K562 (cell line): ENCODE data around the gene KCNV2. TPM values are rescaled to one million over a fixed set of nuclear protein-coding genes. Genes with fewer than 3 reads are reported as not detected.

Experiments used
- ATAC-seq: fragments of 200-7000 bp; cut with Tn5 transposase; 3 replicates; pipeline ENCODE4 v1.9.1; 2020; ENCODE audit warnings: moderate library complexity
- BruUV-seq: library from RNA; stranded (reverse); fragments of 400-500 nt; replicated peaks from 2 replicates; lab custom pipeline; 2021; lab: Mats Ljungman, UMichigan
- CTCF ChIA-PET: fragments of 300-600 bp; formaldehyde crosslinking; extraction: SDS; loops from one replicate; lab custom pipeline; 2021; ENCODE audit warnings: low intra/inter-chr PET ratio; lab: Yijun Ruan, JAX
- POLR2A ChIA-PET: fragments of 300-600, 350-650 bp; sonication (Branson Sonifier 250); formaldehyde crosslinking; extraction: SDS; loops from one replicate; lab custom pipeline; 2021; ENCODE audit warnings: antibody characterized with exemption, inconsistent platforms; lab: Yijun Ruan, JAX
- DNase-seq, 4 experiments: peaks; one replicate each; pipeline versions ENCODE4 v3.0.0 to v3.0.0-alpha.2; 2011 to 2018; ENCODE audit warnings: low spot score in 3 of 4, mixed read lengths in 3 of 4; ENCODE audit errors: extremely low read depth in 1 of 4
- FAIRE-seq: peaks from 2 replicates; lab custom pipeline; 2011; peaks lifted over from hg19 to GRCh38; lab: Jason Lieb, UNC
- H2AFZ ChIP-seq: 2 replicates; pipeline ENCODE4 v1.6.0; 2011; ENCODE audit warnings: low read depth, low read length, control low read depth, inconsistent platforms
- H3K27ac ChIP-seq: fragments of 200-600 bp; 3 replicates; pipeline ENCODE4 v1.8.0; 2011; ENCODE audit warnings: low read depth, mild to moderate bottlenecking, control low read depth, inconsistent platforms, low read length, moderate library complexity, mixed read lengths; ENCODE audit errors: extremely low read depth
- H3K27me3 ChIP-seq, 2 experiments: fragments of 300-600 bp in 1 of 2; 2 replicates in 1 of 2; 3 replicates in 1 of 2; pipeline versions ENCODE4 v1.6.0 to v1.8.0; 2011; ENCODE audit warnings: inconsistent platforms in 2 of 2, low read length in 2 of 2, mild to moderate bottlenecking in 1 of 2, mixed read lengths in 1 of 2, moderate library complexity in 1 of 2; ENCODE audit not compliant: control insufficient read depth in 2 of 2, insufficient read depth in 2 of 2
- H3K36me3 ChIP-seq: fragments of 300-600 bp; 3 replicates; pipeline ENCODE4 v1.8.0; 2011; ENCODE audit warnings: mild to moderate bottlenecking, low read length, inconsistent platforms; ENCODE audit not compliant: control insufficient read depth, insufficient read depth
- H3K4me1 ChIP-seq, 2 experiments: fragments of 200-600 bp in 1 of 2; replicated peaks in 1 of 2; 2 replicates in 1 of 2; 3 replicates in 1 of 2; pipeline versions ENCODE4 v1.5.1 to v1.8.0; 2011; ENCODE audit warnings: inconsistent platforms in 2 of 2, low read length in 2 of 2, mild to moderate bottlenecking in 1 of 2, mixed read lengths in 1 of 2, moderate library complexity in 1 of 2; ENCODE audit not compliant: control insufficient read depth in 2 of 2, insufficient read depth in 2 of 2
- H3K4me2 ChIP-seq: 2 replicates; pipeline ENCODE4 v1.6.1; 2011; ENCODE audit warnings: low read length, control low read depth, inconsistent platforms, mixed read lengths; ENCODE audit not compliant: insufficient read depth
- H3K4me3 ChIP-seq: fragments of 200-600 bp; sonication (generic), shearing (Covaris generic); 2 replicates; pipeline ENCODE4 v1.5.1; 2016; ENCODE audit warnings: control low read depth, inconsistent platforms
- H3K79me2 ChIP-seq: fragments of 200-600 bp; 3 replicates; pipeline ENCODE4 v1.8.0; 2011; ENCODE audit warnings: low read length, inconsistent platforms; ENCODE audit not compliant: control insufficient read depth, insufficient read depth
- H3K9ac ChIP-seq, 2 experiments: 2 replicates each; pipeline versions ENCODE4 v1.6.0 to v1.6.1; 2011; ENCODE audit warnings: low read depth in 2 of 2, low read length in 2 of 2, control low read depth in 1 of 2, inconsistent platforms in 1 of 2, mild to moderate bottlenecking in 1 of 2, mixed read lengths in 1 of 2; ENCODE audit not compliant: insufficient read depth in 1 of 2
- H3K9me1 ChIP-seq: one replicate; pipeline ENCODE4 v1.6.0; 2011; ENCODE audit warnings: inconsistent platforms, mild to moderate bottlenecking, low read length, moderate library complexity; ENCODE audit not compliant: control insufficient read depth, insufficient read depth
- H3K9me3 ChIP-seq: replicated peaks from 2 replicates; pipeline ENCODE4 v1.5.1; 2011; ENCODE audit warnings: low read depth, low read length, inconsistent platforms; ENCODE audit not compliant: control insufficient read depth, insufficient read depth
- H4K20me1 ChIP-seq: replicated peaks from 2 replicates; pipeline ENCODE4 v1.6.1; 2011; ENCODE audit warnings: low read length, inconsistent platforms, mixed read lengths; ENCODE audit not compliant: control insufficient read depth, insufficient read depth
- RNF219 ChIP-seq: fragments of 250-450 bp; sonication (Bioruptor Pico); IDR thresholded peaks from 2 replicates; pipeline ENCODE4 v1.5.0; 2022; ENCODE audit warnings: mild to moderate bottlenecking
- TCF7 ChIP-seq: sonication (generic); IDR thresholded peaks from 2 replicates; pipeline ENCODE4 v1.6.1; 2016; ENCODE audit warnings: antibody characterized with exemption, borderline replicate concordance
- VEZF1 ChIP-seq: fragments of 200-800 bp; sonication (Bioruptor generic); IDR thresholded peaks from 2 replicates; pipeline ENCODE4 v1.6.1; 2017; ENCODE audit warnings: missing genetic modification characterization, missing compliant biosample characterization
- ZNF224 ChIP-seq: sonication (generic); formaldehyde crosslinking; IDR thresholded peaks from 2 replicates; pipeline ENCODE4 v1.8.0; 2022; ENCODE audit warnings: mild to moderate bottlenecking, missing genetic modification reagents
- WGBS: fragments of 100-300 bp; shearing (Covaris generic); methylation state at CpG from one replicate; pipeline ENCODE4 v1.1.6; 2016; ENCODE audit warnings: low coverage, mixed read lengths; ENCODE audit not compliant: insufficient coverage; ENCODE audit errors: missing lambda C conversion rate; 5-methylcytosine and 5-hydroxymethylcytosine counted together
- in situ Hi-C: fragments of 300-500 bp; cut with MboI; formaldehyde crosslinking; loops from 4 replicates; pipeline ENCODE4 v1.15.0; 2018; ENCODE audit warnings: inconsistent platforms, mixed read lengths
- intact Hi-C: fragments of 100-400 bp; cut with micrococcal nuclease; formaldehyde crosslinking; loops from 2 replicates; pipeline ENCODE4 v1.14.2; 2022
- polyA plus RNA-seq, 8 experiments: library from polyadenylated mRNA; depleted of rRNA in 4 of 8; stranded (reverse) in 5 of 8; unstranded in 3 of 8; fragments of >200 nt; fragmentation: Nextera tagmentation in 2 of 8; fragmentation: Illumina TruSeq in 1 of 8; extraction: Ambion mirVana in 2 of 8; extraction: Trizol in 1 of 8; gene quantifications; 2 replicates each; pipeline versions ENCODE4 v1.2.1 to v1.2.3, GENCODE V29; 2011 to 2014; ENCODE audit warnings: inconsistent platforms in 1 of 8, missing spikeins in 1 of 8
- total RNA-seq, 7 experiments: library from RNA; depleted of rRNA in 6 of 7; stranded (reverse); fragments of >200 nt in 6 of 7; fragmentation: Illumina TruSeq in 2 of 7; extraction: Trizol in 2 of 7; gene quantifications; 2 replicates each; pipeline versions ENCODE4 v1.2.1 to v1.2.3, GENCODE V29; 2011 to 2021; ENCODE audit warnings: low replicate concordance in 1 of 7

Gene KCNV2
- total and polyA plus RNA-seq, 9 of the 15 experiments (the other 6 are each of a cell fraction or from before 2014, with no cell fraction given): 0.03 TPM; not detected in 8

- BruUV-seq: no TSS peak
- H3K9ac ChIP-seq: no peak overlapping the region
- no peaks in the 10 kb centered on the region for H3K9me3 ChIP-seq
- no peaks in the 10 kb centered on the region for H3K36me3 ChIP-seq
- H4K20me1 ChIP-seq: no peaks in the 10 kb centered on the region
- H3K4me1 ChIP-seq: no peaks in the 10 kb centered on the region
- ChIA-PET CTCF (no interaction called here), POLR2A (no interaction called here)
- TF ChIP-seq ZNF224: no peak
- H3K9me1 ChIP-seq: no peaks in the 10 kb centered on the region
- intact Hi-C loops (no loop called here), in situ Hi-C loops (no loop called here)
- H2AFZ ChIP-seq: no peak overlapping the region
- no peaks in the 10 kb centered on the region for H3K79me2 ChIP-seq
- H3K4me3 ChIP-seq: no peak overlapping the region
- H3K27ac ChIP-seq: no peak overlapping the region
- ATAC-seq: no peak
- H3K27me3 ChIP-seq: no peaks in the 10 kb centered on the region
- no peak for FAIRE-seq
- WGBS: 0% methylated on average over 2 of the region's 2 CpGs
- no peak overlapping the region for H3K4me2 ChIP-seq
- no peak for DNase-seq
Measured at GRCh38 chr9:2679011-2679410, 38.3 kb upstream of the KCNV2 start.

GRCh38 chr9:2681981-2682380, 35.3 kb upstream of the KCNV2 start:
- H3K9ac ChIP-seq: no peak overlapping the region
- no peaks in the 10 kb centered on the region for H3K27me3 ChIP-seq
- no peak for DNase-seq
- intact Hi-C loops: no loop called here
- no peaks in the 10 kb centered on the region for H3K9me3 ChIP-seq
- H3K4me3 ChIP-seq: no peak overlapping the region
- no peak for FAIRE-seq
- in situ Hi-C loops: no loop called here
- H3K36me3 ChIP-seq: no peaks in the 10 kb centered on the region
- 0% methylated on average over 1 of the region's 1 CpG for WGBS
- no peaks in the 10 kb centered on the region for H4K20me1 ChIP-seq
- BruUV-seq: no TSS peak
- ChIA-PET POLR2A (no interaction called here), CTCF (no interaction called here)
- H3K4me1 ChIP-seq: no peaks in the 10 kb centered on the region; a peak in 1 of 5 replicates
- no peak for ATAC-seq
- H3K79me2 ChIP-seq: no peaks in the 10 kb centered on the region
- no peaks in the 10 kb centered on the region for H3K9me1 ChIP-seq
- no peak overlapping the region for H3K4me2 ChIP-seq
- no peak overlapping the region for H2AFZ ChIP-seq
- no peak overlapping the region for H3K27ac ChIP-seq
- TF ChIP-seq TCF7: no peak
- TF ChIP-seq VEZF1: no peak
- no peak for TF ChIP-seq RNF219 (CRISPR knock-in tag)
